Measurements from ENCODE around the gene TSC1. TPM values are rescaled to one million over a fixed set of nuclear protein-coding genes. Genes with fewer than 3 reads are reported as not detected.

Gene TSC1
- total and polyA plus RNA-seq, 2 donors (not counting 3 experiments of a cell fraction or from before 2014, with no cell fraction given), result 43.9 to 51.2 TPM

DNA sequence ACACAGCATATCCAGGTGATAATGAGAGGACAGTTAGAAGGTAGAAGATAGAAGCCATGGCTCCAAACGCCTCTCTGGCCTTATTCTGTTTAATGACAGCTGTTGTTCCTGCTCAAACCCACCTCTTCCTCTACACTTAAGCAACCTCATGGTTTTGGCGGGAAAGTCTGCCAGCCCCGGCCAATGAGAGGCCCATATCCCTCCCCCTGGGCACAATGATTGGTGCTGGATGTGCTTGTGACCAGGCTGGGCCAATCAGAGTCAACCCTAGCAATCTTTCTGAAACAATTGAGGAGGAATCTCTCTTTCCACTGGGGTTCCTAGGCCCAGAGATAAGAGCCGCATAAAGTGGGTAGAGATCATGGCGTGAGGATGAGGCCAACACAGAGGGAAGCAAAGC, 29.3 kb upstream of the TSC1 start:
- no TSS peak for BruUV-seq (replicated peaks)
- ChIA-PET CTCF (interaction anchor here (0.6 to 2.0 kb wide), 7 partner anchors 9 to 485 kb away, joined by 3 to 5 read pairs (median 3); no protein-coding TSS in a partner anchor), POLR2A (no interaction called here)
- no peaks in the 10 kb centered on the region for H3K79me2 ChIP-seq (ENCODE audit: control insufficient read depth, insufficient read depth, low read length)
- no peaks in the 10 kb centered on the region for H3K9me1 ChIP-seq (replicated peaks; ENCODE audit: control insufficient read depth, extremely low read depth, insufficient read depth, low read length)
- FAIRE-seq (no peak), DNase-seq (ENCODE audit: low read depth, low spot score) (no peak)
- TF ChIP-seq POLR2A (IDR thresholded peaks at IDR 0.05; ENCODE audit: low read depth, low read length) (no peak), MAX (IDR thresholded peaks at IDR 0.05; ENCODE audit: insufficient read depth, insufficient read length) (no peak), JUN (IDR thresholded peaks at IDR 0.05; ENCODE audit: borderline replicate concordance, insufficient read depth, insufficient read length, low read depth) (no peak), EZH2 (IDR thresholded peaks at IDR 0.05; ENCODE audit: borderline replicate concordance, low read depth, low read length, severe bottlenecking) (no peak), CTCF (IDR thresholded peaks at IDR 0.05; ENCODE audit: extremely low read depth in 1 of 2, insufficient read depth in 1 of 2, low read depth in 1 of 2, low read length in 2 of 2) (no peak), POLR2AphosphoS5 (IDR thresholded peaks at IDR 0.05; ENCODE audit: insufficient read depth, low read depth, low read length) (no peak), GATA2 (IDR thresholded peaks at IDR 0.05; ENCODE audit: insufficient read depth, insufficient read length, low read depth, low read length) (no peak), FOS (IDR thresholded peaks at IDR 0.05; ENCODE audit: borderline replicate concordance, insufficient read depth, low read length) (no peak), MYC (IDR thresholded peaks at IDR 0.05; ENCODE audit: low read depth, low read length) (no peak)
- no peaks in the 10 kb centered on the region for H3K9me3 ChIP-seq (replicated peaks; ENCODE audit: control insufficient read depth, insufficient read depth, low read length)
- no peaks in the 10 kb centered on the region for H3K36me3 ChIP-seq (ENCODE audit: control insufficient read depth in 2 of 2, extremely low read depth in 1 of 2, insufficient read depth in 2 of 2, low read length in 2 of 2)
- no peaks in the 10 kb centered on the region for H4K20me1 ChIP-seq (replicated peaks; ENCODE audit: control insufficient read depth, extremely low read depth, insufficient read depth, low read length)
- H2AFZ ChIP-seq (ENCODE audit: low read depth, low read length), result no peak overlapping the region
- no peak overlapping the region for H3K4me2 ChIP-seq (ENCODE audit: insufficient read depth, low read length)
- intact Hi-C loops (cut with micrococcal nuclease), result loop anchor here (10.0 kb wide), 1 partner anchor 169 kb away; no protein-coding TSS in a partner anchor
- peaks cover 9 to 12% of the 10 kb centered on the region in 2 experiments for H3K27me3 ChIP-seq (ENCODE audit: control insufficient read depth in 2 of 2, insufficient read depth in 2 of 2, low read length in 2 of 2)
- dilution Hi-C loops (cut with MboI; ENCODE audit: extremely low pct_ligation_motif_present, low sequenced_read_pairs), result no loop called here
- no peak overlapping the region for H3K9ac ChIP-seq (replicated peaks; ENCODE audit: extremely low read depth, insufficient read depth, low read length)
- H3K27ac ChIP-seq (ENCODE audit: insufficient read depth, low read depth, low read length), result no peak overlapping the region
- H3K4me3 ChIP-seq (replicated peaks in 1 of 3; ENCODE audit: insufficient read depth in 1 of 3, low read depth in 1 of 3, low read length in 3 of 3), result no peak overlapping the region
- H3K4me1 ChIP-seq (ENCODE audit: control insufficient read depth, extremely low read depth, insufficient read depth, low read length), result no peaks in the 10 kb centered on the region
